ENCODE measurements around the gene PLEKHG3. TPM values are rescaled to one million over a fixed set of nuclear protein-coding genes. Genes with fewer than 3 reads are reported as not detected.

The PLEKHG3 gene
- 20.8 and 23.4 TPM in 2 replicates for total RNA-seq

DNA sequence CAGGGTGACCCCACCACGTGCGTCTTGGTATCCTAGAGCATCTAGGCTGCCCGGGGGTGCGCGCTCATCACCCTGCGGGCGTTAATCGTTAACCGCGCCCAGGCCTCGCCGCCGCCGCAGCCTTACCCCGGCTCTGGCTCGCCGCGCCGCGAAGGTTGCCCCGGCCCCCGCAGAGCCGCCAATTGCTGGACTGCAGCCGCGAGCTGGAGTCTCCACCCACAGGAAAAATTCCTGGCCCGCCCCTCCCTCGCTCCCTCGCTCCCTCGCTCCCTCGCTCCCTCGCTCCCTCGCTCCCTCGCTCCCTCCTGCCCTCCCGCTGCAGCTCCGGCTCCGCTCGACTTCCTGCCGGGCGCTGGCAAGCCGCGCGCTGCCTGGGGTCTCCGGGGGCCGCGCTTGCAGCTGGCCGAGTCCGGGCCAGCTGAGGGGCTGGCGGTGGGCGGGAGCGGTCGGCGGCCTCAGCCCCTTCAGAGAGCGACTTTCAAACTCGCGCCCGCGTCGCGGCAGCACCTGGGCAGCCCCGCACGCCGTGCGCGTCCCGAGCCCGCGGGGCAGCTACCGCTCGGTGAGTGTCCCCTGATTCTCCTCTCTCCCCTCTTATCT lies at the start of gene PLEKHG3:
TSS of gene PLEKHG3 (plus strand) at position 282 of the 600 bp plus-strand sequence. CDS start 23,208 bp downstream, outside the sequence.

Other genes with a start within 250 kb of the PLEKHG3 start
- gene AKAP5, start 238.9 kb upstream of the PLEKHG3 start, total RNA-seq: 0.09 and 0.70 TPM in 2 replicates
- gene ZBTB25, start 200.6 kb upstream of the PLEKHG3 start, total RNA-seq: 3.5 and 5.0 TPM in 2 replicates
- 23.8 and 33.4 TPM in 2 replicates for gene ZBTB1, start 199.7 kb upstream of the PLEKHG3 start, total RNA-seq
- 4.8 and 23.0 TPM in 2 replicates for gene HSPA2, start 163.7 kb upstream of the PLEKHG3 start, total RNA-seq
- gene PPP1R36, start 154.5 kb upstream of the PLEKHG3 start, total RNA-seq: not detected in 2 replicates
- gene SPTB, start 175.5 kb downstream of the PLEKHG3 start, total RNA-seq: under 0.01 TPM in 1 of 2 replicates, not detected in the other
- gene CHURC1, start 210.0 kb downstream of the PLEKHG3 start, total RNA-seq: 56.6 and 85.5 TPM in 2 replicates
- not detected in 2 replicates for gene GPX2, start 238.3 kb downstream of the PLEKHG3 start, total RNA-seq